Nephron progenitor cell (in vitro differentiated cells): Measurements from ENCODE around the gene GPR62.
A peak's percentile ranks its signal among the peaks of the same experiment; 100 is the strongest.

Experiments
- DNase-seq: peaks from one replicate; pipeline ENCODE4 v3.0.0; 2021
- H3K27ac Mint-ChIP-seq: 2 replicates; pipeline ENCODE4 v1.8.0; 2021; ENCODE audit warnings: mild to moderate bottlenecking, moderate library complexity, mixed read lengths
- H3K27me3 Mint-ChIP-seq: 2 replicates; pipeline ENCODE4 v1.8.0; 2021; ENCODE audit warnings: mild to moderate bottlenecking, low read depth, mixed read lengths; ENCODE audit not compliant: poor library complexity
- H3K36me3 Mint-ChIP-seq: 2 replicates; pipeline ENCODE4 v1.8.0; 2021; ENCODE audit warnings: low read depth, mixed read lengths
- H3K4me1 Mint-ChIP-seq: 2 replicates; pipeline ENCODE4 v1.8.0; 2021; ENCODE audit warnings: mixed read lengths
- H3K4me3 Mint-ChIP-seq: 2 replicates; pipeline ENCODE4 v1.8.0; 2021; ENCODE audit warnings: mild to moderate bottlenecking, moderate library complexity, mixed read lengths
- H3K9me3 Mint-ChIP-seq: 2 replicates; pipeline ENCODE4 v1.8.0; 2021; ENCODE audit warnings: mild to moderate bottlenecking, moderate library complexity, mixed read lengths
- CTCF ChIP-seq: fragments of 200-600 bp; sonication (generic); IDR thresholded peaks from 2 replicates; pipeline ENCODE4 v1.5.0; 2021; ENCODE audit warnings: antibody characterized with exemption

Gene GPR62

GRCh38 chr3:51959651-51960050, 4.5 kb downstream of the GPR62 start:
- Mint-ChIP-seq H3K4me1 (peaks cover 37% of the 10 kb centered on the region), H3K27me3 (no peaks in the 10 kb centered on the region), H3K9me3 (no peaks in the 10 kb centered on the region), H3K27ac (no peak overlapping the region), H3K4me3 (no peak overlapping the region), H3K36me3 (peaks cover 27% of the 10 kb centered on the region)
- no peak for TF ChIP-seq CTCF
- no peak for DNase-seq

- no peaks in the 10 kb centered on the region for H3K9me3 Mint-ChIP-seq
Measured at GRCh38 chr3:51960386-51960785, 5.2 kb downstream of the GPR62 start.

GRCh38 chr3:51961011-51961410, 5.8 kb downstream of the GPR62 start:
- Mint-ChIP-seq H3K9me3 (no peaks in the 10 kb centered on the region), H3K36me3 (peaks cover 27% of the 10 kb centered on the region), H3K4me3 (no peak overlapping the region), H3K27me3 (no peaks in the 10 kb centered on the region), H3K4me1 (peaks cover 51% of the 10 kb centered on the region), H3K27ac (peak overlapping the region; percentile 77)
- TF ChIP-seq CTCF = no peak
- DNase-seq = no peak

More at GRCh38 chr3:51960386-51960785, 5.2 kb downstream of the GPR62 start:
- no peak for TF ChIP-seq CTCF
- no peak for DNase-seq
- Mint-ChIP-seq H3K4me3 (no peak overlapping the region), H3K36me3 (peaks cover 27% of the 10 kb centered on the region), H3K27me3 (no peaks in the 10 kb centered on the region), H3K27ac (no peak overlapping the region), H3K4me1 (peaks cover 45% of the 10 kb centered on the region)

- no peak for TF ChIP-seq CTCF
- Mint-ChIP-seq H3K4me3 (no peak overlapping the region), H3K9me3 (no peaks in the 10 kb centered on the region), H3K27me3 (no peaks in the 10 kb centered on the region), H3K27ac (peak overlapping the region; percentile 77), H3K36me3 (peaks cover 27% of the 10 kb centered on the region), H3K4me1 (peaks cover 55% of the 10 kb centered on the region)
- no peak for DNase-seq
Measured at GRCh38 chr3:51961602-51962569, 6.7 kb downstream of the GPR62 start.

- Mint-ChIP-seq H3K4me3 (no peak overlapping the region), H3K9me3 (no peaks in the 10 kb centered on the region), H3K4me1 (peaks cover 55% of the 10 kb centered on the region), H3K27me3 (no peaks in the 10 kb centered on the region), H3K36me3 (peaks cover 27% of the 10 kb centered on the region), H3K27ac (no peak overlapping the region)
- DNase-seq = no peak
- no peak for TF ChIP-seq CTCF
Measured at GRCh38 chr3:51962854-51963530, 7.8 kb downstream of the GPR62 start.
